Suprapubic skin (tissue), 3 donors: ENCODE measurements around the gene PARP1.

Experiments used
- CTCF ChIP-seq, 2 donors: fragments of 200-600 bp in 1 of 2; fragments of 450-650 bp in 1 of 2; sonication (generic) in 1 of 2; IDR thresholded peaks; one replicate each; pipeline ENCODE4 v1.5.1; 2016 to 2019; ENCODE audit warnings: antibody characterized with exemption in 2 of 2, mild to moderate bottlenecking in 1 of 2, moderate library complexity in 1 of 2
- POLR2A ChIP-seq, 2 donors: fragments of 450-650 bp; IDR thresholded peaks; one replicate each; pipeline ENCODE4 v1.6.1; 2017; ENCODE audit warnings: antibody characterized with exemption in 2 of 2, mild to moderate bottlenecking in 2 of 2, moderate library complexity in 2 of 2

- no peak for TF ChIP-seq CTCF (IDR thresholded peaks at IDR 0.05)
- TF ChIP-seq POLR2A (IDR thresholded peaks at IDR 0.05) = no peak
These were observed 642 bp upstream of the PARP1 start for GRCh38 chr1:226408285-226409184.
